H1 (cell line): ENCODE data around the gene RPRD1A. TPM values are rescaled to one million over a fixed set of nuclear protein-coding genes. Genes with fewer than 3 reads are reported as not detected.

Source experiments
- CTCF ChIA-PET: fragments of 300-600 bp; sonication (Branson Sonifier 250); formaldehyde crosslinking; loops from one replicate; lab custom pipeline; 2021; ENCODE audit not compliant: partially characterized antibody; lab: Charles Lee
- POLR2A ChIA-PET: fragments of 300-600 bp; sonication (Branson Sonifier 250); formaldehyde crosslinking; loops from one replicate; lab custom pipeline; 2021; ENCODE audit warnings: inconsistent platforms; ENCODE audit not compliant: partially characterized antibody; lab: Charles Lee
- DNase-seq, 2 experiments: peaks; one replicate each; pipeline versions ENCODE4 v3.0.0 to v3.0.0-alpha.2; 2010 to 2022; ENCODE audit warnings: low spot score in 2 of 2, low read depth in 1 of 2, mixed read lengths in 1 of 2
- FAIRE-seq: peaks from 2 replicates; lab custom pipeline; 2011; peaks lifted over from hg19 to GRCh38; lab: Jason Lieb, UNC
- H2AFZ ChIP-seq: 2 replicates; pipeline ENCODE4 v1.8.1; 2012; ENCODE audit warnings: low read length, inconsistent platforms
- H2AK5ac ChIP-seq: 2 replicates; pipeline ENCODE4 v1.6.1; 2013; ENCODE audit warnings: low read depth, low read length
- H2BK120ac ChIP-seq: replicated peaks from 2 replicates; pipeline ENCODE3; 2013; ENCODE audit warnings: low read depth, low read length, inconsistent platforms
- H2BK12ac ChIP-seq: 2 replicates; pipeline ENCODE4 v1.6.1; 2013; ENCODE audit warnings: low read depth, low read length
- H2BK15ac ChIP-seq: 2 replicates; pipeline ENCODE4 v1.6.1; 2013; ENCODE audit warnings: low read length
- H2BK20ac ChIP-seq: 2 replicates; pipeline ENCODE4 v1.6.1; 2013; ENCODE audit warnings: low read length
- H2BK5ac ChIP-seq: 2 replicates; pipeline ENCODE4 v1.6.1; 2013; ENCODE audit warnings: low read depth, low read length
- H3K14ac ChIP-seq: 2 replicates; pipeline ENCODE4 v1.6.1; 2013; ENCODE audit warnings: inconsistent platforms; ENCODE audit not compliant: insufficient read length
- H3K18ac ChIP-seq: 2 replicates; pipeline ENCODE4 v1.6.1; 2013; ENCODE audit warnings: low read length; ENCODE audit errors: extremely low read depth
- H3K23ac ChIP-seq: 2 replicates; pipeline ENCODE4 v1.6.1; 2013; ENCODE audit warnings: inconsistent platforms; ENCODE audit not compliant: insufficient read length
- H3K23me2 ChIP-seq: 2 replicates; pipeline ENCODE4 v1.6.1; 2013; ENCODE audit warnings: low read depth, low read length
- H3K27ac ChIP-seq: 2 replicates; pipeline ENCODE4 v1.6.1; 2011; ENCODE audit warnings: low read depth, low read length, inconsistent platforms
- H3K27me3 ChIP-seq, 4 experiments: replicated peaks in 1 of 4; 1 replicate in 1 of 4; 2 replicates in 3 of 4; pipeline versions ENCODE4 v1.6.1 to v1.8.1; 2011 to 2013; ENCODE audit warnings: low read length in 3 of 4, mild to moderate bottlenecking in 3 of 4, inconsistent platforms in 2 of 4, mixed read lengths in 2 of 4, moderate library complexity in 1 of 4; ENCODE audit not compliant: control insufficient read depth in 3 of 4, insufficient read depth in 3 of 4; ENCODE audit errors: extremely low read depth in 1 of 4
- H3K36me3 ChIP-seq, 4 experiments: 2 replicates each; pipeline versions ENCODE4 v1.6.1 to v1.8.1; 2011 to 2013; ENCODE audit warnings: mild to moderate bottlenecking in 4 of 4, low read length in 3 of 4, moderate library complexity in 2 of 4, control low read depth in 1 of 4, inconsistent platforms in 1 of 4; ENCODE audit not compliant: insufficient read depth in 4 of 4, control insufficient read depth in 2 of 4
- H3K4ac ChIP-seq: replicated peaks from 2 replicates; pipeline ENCODE3; 2013; ENCODE audit warnings: low read length, low read depth, mixed read lengths, inconsistent platforms; ENCODE audit not compliant: insufficient read length
- H3K4me1 ChIP-seq, 4 experiments: replicated peaks in 1 of 4; 1 replicate in 1 of 4; 2 replicates in 3 of 4; pipeline versions ENCODE4 v1.6.1 to v1.8.1; 2011 to 2013; ENCODE audit warnings: low read length in 3 of 4, inconsistent platforms in 2 of 4, mixed read lengths in 1 of 4; ENCODE audit not compliant: insufficient read depth in 4 of 4, control insufficient read depth in 3 of 4
- H3K4me2 ChIP-seq, 2 experiments: 2 replicates each; pipeline versions ENCODE4 v1.6.1 to v1.8.1; 2011 to 2013; ENCODE audit warnings: low read depth in 2 of 2, low read length in 2 of 2, control low read depth in 1 of 2, inconsistent platforms in 1 of 2, mild to moderate bottlenecking in 1 of 2; ENCODE audit not compliant: insufficient read depth in 1 of 2
- H3K4me3 ChIP-seq, 4 experiments: fragments of 200-600, 300-600 bp in 1 of 4; sonication (generic), shearing (Covaris generic), sonication (Bioruptor Twin) in 1 of 4; 2 replicates each; pipeline versions ENCODE4 v1.5.1 to v1.8.1; 2011 to 2016; ENCODE audit warnings: low read length in 4 of 4, low read depth in 3 of 4, control low read depth in 2 of 4, inconsistent platforms in 2 of 4, mild to moderate bottlenecking in 2 of 4, mixed read lengths in 1 of 4, moderate library complexity in 1 of 4; ENCODE audit not compliant: insufficient read depth in 2 of 4; ENCODE audit errors: extremely low read depth in 1 of 4
- H3K56ac ChIP-seq: replicated peaks from 2 replicates; pipeline ENCODE3; 2013; ENCODE audit warnings: low read depth, mild to moderate bottlenecking, mixed read lengths, low read length, inconsistent platforms; ENCODE audit not compliant: insufficient read length
- H3K79me1 ChIP-seq: 2 replicates; pipeline ENCODE4 v1.6.1; 2013; ENCODE audit warnings: low read depth, low read length, control low read depth
- H3K79me2 ChIP-seq, 2 experiments: 2 replicates each; pipeline versions ENCODE4 v1.6.1 to v1.8.1; 2012 to 2013; ENCODE audit warnings: low read length in 2 of 2, mild to moderate bottlenecking in 2 of 2, inconsistent platforms in 1 of 2; ENCODE audit not compliant: insufficient read depth in 2 of 2, control insufficient read depth in 1 of 2
- H3K9ac ChIP-seq, 4 experiments: replicated peaks in 1 of 4; 1 replicate in 1 of 4; 2 replicates in 3 of 4; pipeline versions ENCODE4 v1.6.1 to v1.8.1; 2011 to 2013; ENCODE audit warnings: low read depth in 3 of 4, low read length in 3 of 4, control low read depth in 2 of 4, mild to moderate bottlenecking in 2 of 4, moderate library complexity in 2 of 4, inconsistent platforms in 1 of 4; ENCODE audit errors: extremely low read depth in 1 of 4
- H3K9me3 ChIP-seq, 2 experiments: 2 replicates each; pipeline versions ENCODE4 v1.6.1 to v1.8.1; 2012 to 2013; ENCODE audit warnings: mild to moderate bottlenecking in 2 of 2, moderate library complexity in 2 of 2, control low read depth in 1 of 2, inconsistent platforms in 1 of 2, low read depth in 1 of 2, low read length in 1 of 2, mixed read lengths in 1 of 2; ENCODE audit not compliant: insufficient read depth in 2 of 2
- H4K20me1 ChIP-seq, 2 experiments: replicated peaks in 1 of 2; 2 replicates each; pipeline versions ENCODE3 to v1.8.1; 2011 to 2013; ENCODE audit warnings: inconsistent platforms in 2 of 2, low read length in 2 of 2, mild to moderate bottlenecking in 1 of 2; ENCODE audit not compliant: insufficient read depth in 2 of 2, control insufficient read depth in 1 of 2
- H4K5ac ChIP-seq: 2 replicates; pipeline ENCODE4 v1.6.1; 2013; ENCODE audit warnings: low read length, low read depth, mixed read lengths, inconsistent platforms; ENCODE audit not compliant: insufficient read length
- H4K8ac ChIP-seq: 2 replicates; pipeline ENCODE4 v1.8.0; 2013; ENCODE audit warnings: mild to moderate bottlenecking, moderate library complexity, low read length, inconsistent platforms; ENCODE audit not compliant: insufficient read depth; ENCODE audit errors: extremely low read depth
- H4K91ac ChIP-seq: replicated peaks from 2 replicates; pipeline ENCODE3; 2013; ENCODE audit warnings: low read length, mixed read lengths, inconsistent platforms; ENCODE audit not compliant: insufficient read length
- CHD7 ChIP-seq: fragments of 300-600 bp; sonication (generic); IDR thresholded peaks from 2 replicates; pipeline ENCODE4 v1.7.1; 2012; ENCODE audit warnings: low read length, moderate library complexity, mild to moderate bottlenecking, inconsistent platforms; ENCODE audit not compliant: insufficient replicate concordance
- polyA plus RNA-seq, 7 experiments: library from polyadenylated mRNA; depleted of rRNA in 3 of 7; stranded (reverse) in 5 of 7; unstranded in 2 of 7; fragments of >200 nt in 5 of 7; fragments of 200-250 nt in 2 of 7; gene quantifications; 1 replicate in 5 of 7; 2 replicates in 1 of 7; 4 replicates in 1 of 7; pipeline versions ENCODE4 v1.2.1 to v1.2.3, GENCODE V29; 2011 to 2013; ENCODE audit warnings: missing spikeins in 2 of 7, mixed read lengths in 2 of 7
- total RNA-seq: library from RNA; stranded (reverse); fragmentation: NEBNext Ultra II Directional; extraction: Animal tissue kit (Norgen Biotek cat#: 25700); gene quantifications from 2 replicates; pipeline ENCODE4 v1.2.1, GENCODE V29; 2021

Gene RPRD1A
- total and polyA plus RNA-seq, 2 of the 8 experiments (the other 6 are each of a cell fraction or from before 2014, with no cell fraction given): 40.5 to 106 TPM

- Histone ChIP-seq H2AFZ (no peak overlapping the region), H2BK5ac (no peak overlapping the region), H2AK5ac (no peak overlapping the region), H3K4me3 (no peak overlapping the region), H3K18ac (no peak overlapping the region), H3K4ac (no peak overlapping the region), H3K9me3 (no peaks in the 10 kb centered on the region), H2BK12ac (no peak overlapping the region), H3K79me2 (peaks cover 0 to 8% of the 10 kb centered on the region in 2 experiments; a peak in 2 of 4 replicates), H3K23me2 (no peaks in the 10 kb centered on the region), H4K5ac (no peak overlapping the region), H3K36me3 (peaks cover 12 to 75% (median 45%) of the 10 kb centered on the region in 4 experiments), H3K56ac (no peak overlapping the region), H4K8ac (no peak overlapping the region), H3K4me1 (no peaks in the 10 kb centered on the region), H2BK15ac (no peak overlapping the region), H3K27me3 (no peaks in the 10 kb centered on the region), H3K27ac (no peak overlapping the region), H4K91ac (no peak overlapping the region), H3K23ac (no peak overlapping the region), H4K20me1 (no peaks in the 10 kb centered on the region), H3K9ac (no peak overlapping the region), H2BK120ac (no peak overlapping the region), H3K79me1 (no peaks in the 10 kb centered on the region), H3K4me2 (no peak overlapping the region), H3K14ac (no peak overlapping the region), H2BK20ac (no peak overlapping the region)
- ChIA-PET POLR2A (interaction anchor here (1.1 kb wide), 1 partner anchor 14 kb away, joined by 3 read pairs; no protein-coding TSS in a partner anchor), CTCF (no interaction called here)
- DNase-seq (no peak), FAIRE-seq (no peak)
- no peak for TF ChIP-seq CHD7
These were observed 88.2 kb downstream of the RPRD1A start for GRCh38 chr18:35979112-35979511.
